GM19240 (cell line): Measurements from ENCODE around the gene RAB6D.
"Not testable (repeated sequence)": the region's sequence is repeated elsewhere in the genome, so short reads cannot be mapped to it uniquely, and the experiment has no call there.

ENCODE experiments used
- DNase-seq: peaks from one replicate; pipeline ENCODE4 v3.0.0; 2011; ENCODE audit warnings: low spot score; ENCODE audit not compliant: insufficient read length

The RAB6D gene

GRCh38 chr2:131366643-131367042 lies 2.7 kb upstream of the RAB6D start:
- DNase-seq, result no peak

- no peak for DNase-seq
These were observed 1.5 kb upstream of the RAB6D start for GRCh38 chr2:131365452-131365851.

GRCh38 chr2:131363213-131363612 lies 755 bp downstream of the RAB6D start:
- not testable (repeated sequence) for DNase-seq

- DNase-seq, result not testable (repeated sequence)
These were observed 2.2 kb downstream of the RAB6D start for GRCh38 chr2:131361773-131362172.

GRCh38 chr2:131353167-131353697 lies 10.7 kb downstream of the RAB6D start:
- not testable (repeated sequence) for DNase-seq

GRCh38 chr2:131349021-131349420 lies 14.9 kb downstream of the RAB6D start:
- no peak for DNase-seq

GRCh38 chr2:131347035-131347434 lies 16.9 kb downstream of the RAB6D start:
- DNase-seq, result not testable (repeated sequence)

GRCh38 chr2:131339307-131339706 lies 24.7 kb downstream of the RAB6D start:
- DNase-seq, result not testable (repeated sequence)

- not testable (repeated sequence) for DNase-seq
These were observed 28.6 kb downstream of the RAB6D start for GRCh38 chr2:131335319-131335718.

GRCh38 chr2:131332709-131333108 lies 31.3 kb downstream of the RAB6D start:
- DNase-seq, result not testable (repeated sequence)

- DNase-seq, result not testable (repeated sequence)
These were observed 33.0 kb downstream of the RAB6D start for GRCh38 chr2:131331000-131331399.

GRCh38 chr2:131322209-131322608 lies 41.8 kb downstream of the RAB6D start:
- DNase-seq, result no peak

- DNase-seq, result not testable (repeated sequence)
These were observed 42.6 kb downstream of the RAB6D start for GRCh38 chr2:131321344-131321743.

GRCh38 chr2:131311001-131311400 lies 53.0 kb downstream of the RAB6D start:
- DNase-seq, result not testable (repeated sequence)
